ENCODE data around the gene MICU1. TPM values are rescaled to one million over a fixed set of nuclear protein-coding genes. Genes with fewer than 3 reads are reported as not detected.

The MICU1 gene
- total RNA-seq, 1 donor from 2014 or later = 79.8 TPM

GRCh38 chr10:72424561-72424960, 201.3 kb downstream of the MICU1 start:
- Histone ChIP-seq H3K4me2 (peak overlapping the region; percentile 54), H3K4me1 (peaks cover 43% of the 10 kb centered on the region), H2AFZ (replicated peaks) (no peak overlapping the region), H3K79me2 (ENCODE audit: low read depth) (no peaks in the 10 kb centered on the region), H3K9me3 (ENCODE audit: low read depth) (no peaks in the 10 kb centered on the region), H4K20me1 (ENCODE audit: low read depth) (no peaks in the 10 kb centered on the region), H3K36me3 (no peaks in the 10 kb centered on the region), H3F3A (ENCODE audit: low read depth) (peaks cover 43% of the 10 kb centered on the region), H3K27me3 (no peaks in the 10 kb centered on the region), H3K9ac (no peak overlapping the region), H3K27ac (peak overlapping the region; percentile 86), H3K4me3 (no peak overlapping the region)
- Mint-ChIP-seq H3K4me1 (peaks cover 28% of the 10 kb centered on the region), H3K27ac (no peak overlapping the region), H3K36me3 (peaks cover 23% of the 10 kb centered on the region), H3K9me3 (peaks cover 2% of the 10 kb centered on the region), H3K27me3 (ENCODE audit: insufficient read depth, low read depth) (peaks cover 2% of the 10 kb centered on the region), H3K4me3 (no peak overlapping the region)
- no peak for DNase-seq (ENCODE audit: low spot score)
- TF ChIP-seq EZH2 (IDR thresholded peaks at IDR 0.05) = no peak
- TF ChIP-seq, protein P1, sequence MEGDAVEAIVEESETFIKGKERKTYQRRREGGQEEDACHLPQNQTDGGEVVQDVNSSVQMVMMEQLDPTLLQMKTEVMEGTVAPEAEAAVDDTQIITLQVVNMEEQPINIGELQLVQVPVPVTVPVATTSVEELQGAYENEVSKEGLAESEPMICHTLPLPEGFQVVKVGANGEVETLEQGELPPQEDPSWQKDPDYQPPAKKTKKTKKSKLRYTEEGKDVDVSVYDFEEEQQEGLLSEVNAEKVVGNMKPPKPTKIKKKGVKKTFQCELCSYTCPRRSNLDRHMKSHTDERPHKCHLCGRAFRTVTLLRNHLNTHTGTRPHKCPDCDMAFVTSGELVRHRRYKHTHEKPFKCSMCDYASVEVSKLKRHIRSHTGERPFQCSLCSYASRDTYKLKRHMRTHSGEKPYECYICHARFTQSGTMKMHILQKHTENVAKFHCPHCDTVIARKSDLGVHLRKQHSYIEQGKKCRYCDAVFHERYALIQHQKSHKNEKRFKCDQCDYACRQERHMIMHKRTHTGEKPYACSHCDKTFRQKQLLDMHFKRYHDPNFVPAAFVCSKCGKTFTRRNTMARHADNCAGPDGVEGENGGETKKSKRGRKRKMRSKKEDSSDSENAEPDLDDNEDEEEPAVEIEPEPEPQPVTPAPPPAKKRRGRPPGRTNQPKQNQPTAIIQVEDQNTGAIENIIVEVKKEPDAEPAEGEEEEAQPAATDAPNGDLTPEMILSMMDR (IDR thresholded peaks at IDR 0.05) = no peak

- no peaks in the 10 kb centered on the region for H3K79me2 ChIP-seq (ENCODE audit: low read depth)
- Mint-ChIP-seq H3K36me3 (peaks cover 23% of the 10 kb centered on the region), H3K27ac (no peak overlapping the region), H3K27me3 (ENCODE audit: insufficient read depth, low read depth) (peaks cover 2% of the 10 kb centered on the region), H3K9me3 (peaks cover 2% of the 10 kb centered on the region), H3K4me1 (peaks cover 30% of the 10 kb centered on the region), H3K4me3 (no peak overlapping the region)
- no peak for TF ChIP-seq EZH2 (IDR thresholded peaks at IDR 0.05)
- TF ChIP-seq, protein P1 (IDR thresholded peaks at IDR 0.05) = no peak
- TF ChIP-seq EZH2phosphoT487 (IDR thresholded peaks at IDR 0.05) = no peak
- H2AFZ ChIP-seq (replicated peaks) = no peak overlapping the region
- H3K27me3 ChIP-seq = no peaks in the 10 kb centered on the region
- DNase-seq (ENCODE audit: low spot score) = no peak
- no peaks in the 10 kb centered on the region for H3K36me3 ChIP-seq
- no peak overlapping the region for H3K27ac ChIP-seq
- H3F3A ChIP-seq (ENCODE audit: low read depth) = peaks cover 45% of the 10 kb centered on the region
- no peak overlapping the region for H3K4me2 ChIP-seq
- H3K4me1 ChIP-seq = peaks cover 55% of the 10 kb centered on the region
- H3K9ac ChIP-seq = no peak overlapping the region
- H4K20me1 ChIP-seq (ENCODE audit: low read depth) = no peaks in the 10 kb centered on the region
- H3K4me3 ChIP-seq = no peak overlapping the region
- H3K9me3 ChIP-seq (ENCODE audit: low read depth) = no peaks in the 10 kb centered on the region
Measured at GRCh38 chr10:72423426-72423825, 202.5 kb downstream of the MICU1 start.

DNA sequence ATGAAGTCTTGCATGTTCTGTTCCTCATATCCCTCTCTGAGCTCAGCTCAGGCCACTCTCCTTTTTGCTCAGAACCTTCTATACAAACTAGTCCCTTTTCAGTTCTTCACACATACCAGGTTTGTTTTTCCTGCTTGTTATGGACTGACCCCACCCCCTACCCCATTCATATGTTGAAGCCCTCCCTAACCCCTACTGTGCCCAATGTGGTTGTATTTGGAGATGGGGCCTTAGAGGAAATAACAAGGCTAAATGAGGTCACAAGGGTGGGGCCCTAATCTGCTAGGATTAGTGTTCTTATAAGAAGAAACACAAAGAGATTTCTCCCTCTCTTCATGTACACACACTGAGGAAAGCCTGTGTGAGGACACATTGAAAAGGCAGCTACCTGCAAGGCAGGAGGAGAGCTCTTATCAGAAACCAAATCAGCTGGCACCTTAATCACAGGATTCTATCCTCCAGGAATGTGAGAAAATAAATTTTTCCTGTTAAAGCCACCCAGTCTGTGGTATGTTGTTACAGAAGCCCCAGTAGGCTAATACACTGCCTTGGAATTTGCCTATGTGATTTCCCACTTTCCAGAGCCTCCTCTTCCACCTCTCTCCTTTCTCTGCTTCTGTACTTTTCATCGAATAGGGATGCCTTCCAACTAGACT, 203.9 kb downstream of the MICU1 start:
- peak; percentile 47 for DNase-seq (ENCODE audit: low spot score)
- no peaks in the 10 kb centered on the region for H3K9me3 ChIP-seq (ENCODE audit: low read depth)
- H3K4me3 ChIP-seq = no peak overlapping the region
- Mint-ChIP-seq H3K9me3 (peaks cover 2% of the 10 kb centered on the region), H3K36me3 (peaks cover 23% of the 10 kb centered on the region), H3K4me1 (peaks cover 31% of the 10 kb centered on the region), H3K4me3 (no peak overlapping the region), H3K27me3 (ENCODE audit: insufficient read depth, low read depth) (no peaks in the 10 kb centered on the region), H3K27ac (no peak overlapping the region)
- no peak overlapping the region for H3K9ac ChIP-seq
- no peaks in the 10 kb centered on the region for H3K27me3 ChIP-seq
- H3F3A ChIP-seq (ENCODE audit: low read depth) = peaks cover 45% of the 10 kb centered on the region
- no peak overlapping the region for H2AFZ ChIP-seq (replicated peaks)
- H3K27ac ChIP-seq = peak overlapping the region; percentile 77
- H4K20me1 ChIP-seq (ENCODE audit: low read depth) = no peaks in the 10 kb centered on the region
- H3K79me2 ChIP-seq (ENCODE audit: low read depth) = no peaks in the 10 kb centered on the region
- no peak overlapping the region for H3K4me2 ChIP-seq
- no peak for TF ChIP-seq EZH2 (IDR thresholded peaks at IDR 0.05)
- TF ChIP-seq, protein P1 (IDR thresholded peaks at IDR 0.05) = no peak
- no peak for TF ChIP-seq EZH2phosphoT487 (IDR thresholded peaks at IDR 0.05)
- H3K4me1 ChIP-seq = peaks cover 55% of the 10 kb centered on the region
- H3K36me3 ChIP-seq = no peaks in the 10 kb centered on the region

Measured in neural progenitor cell (in vitro differentiated cells).